ENCODE measurements around the gene LRRC25. TPM values are rescaled to one million over a fixed set of nuclear protein-coding genes. Genes with fewer than 3 reads are reported as not detected.

LRRC25 gene
- total and polyA plus RNA-seq, 10 of the 15 experiments (the other 5 are each of a cell fraction or from before 2014, with no cell fraction given): 0.38 to 2.9 (median 1.2) TPM

- Histone ChIP-seq H3K4me1 (ENCODE audit: control insufficient read depth, insufficient read depth, low read length) (peaks cover 8% of the 10 kb centered on the region), H3K9ac (ENCODE audit: control insufficient read depth, insufficient read depth, low read length) (no peak within 1 kb of the TSS), H3K27ac (ENCODE audit: control insufficient read depth, insufficient read depth) (no peak within 1 kb of the TSS), H3K4me2 (ENCODE audit: control insufficient read depth, insufficient read depth) (peak within 1 kb of the TSS; percentile 25; the same call in 1 of the 2 replicates), H3K9me3 (replicated peaks; ENCODE audit: control insufficient read depth, insufficient read depth, low read length) (no peaks in the 10 kb centered on the region; the same call in 2 of the 3 replicates), H3K36me3 (ENCODE audit: control insufficient read depth in 2 of 2, insufficient read depth in 2 of 2, low read length in 1 of 2) (no peaks in the 10 kb centered on the region), H4K20me1 (ENCODE audit: control insufficient read depth, insufficient read depth) (no peaks in the 10 kb centered on the region), H3K27me3 (replicated peaks in 1 of 2; ENCODE audit: control insufficient read depth in 2 of 2, insufficient read depth in 2 of 2, low read length in 1 of 2) (peaks cover 0 to 3% of the 10 kb centered on the region in 2 experiments; a peak in 3 of 4 replicates), H3K79me2 (ENCODE audit: control insufficient read depth, insufficient read depth, low read length) (no peaks in the 10 kb centered on the region), H2AFZ (ENCODE audit: control insufficient read depth, low read depth, low read length) (peak within 1 kb of the TSS; percentile 5), H3K4me3 (0 out of 2 replicates have a peak within 1 kb of the TSS, but pooled peaks have one; percentile 5)
- ChIA-PET CTCF (interaction anchor here (0.7 to 9.4 kb wide), 11 partner anchors 10 to 162 kb away, joined by 3 to 144 read pairs (median 5); no protein-coding TSS in a partner anchor), RAD21 (ENCODE audit: unreplicated experiment) (interaction anchor here (0.9 to 1.0 kb wide), 2 partner anchors 23 to 29 kb away, joined by 4 read pairs; no protein-coding TSS in a partner anchor), SMC1A (ENCODE audit: uncharacterized antibody, unreplicated experiment) (interaction anchor here (0.7 to 4.7 kb wide), 3 partner anchors 16 to 76 kb away, joined by 3 to 60 read pairs (median 4); no protein-coding TSS in a partner anchor), POLR2A (no interaction called here)
- whole genome bisulfite sequencing (ENCODE audit: insufficient coverage, insufficient replicate concordance, low lambda C conversion rate, missing lambda C conversion rate): 49% methylated on average over 31 of the region's 33 CpGs
- in situ Hi-C loops (cut with MboI): no loop called here
- FAIRE-seq: no peak
- intact Hi-C loops (cut with micrococcal nuclease; ENCODE audit: unreplicated experiment): no loop called here
- peak; percentile 49 to 85 (median 55) for TF ChIP-seq CTCF (IDR thresholded peaks at IDR 0.05 in 2 of 3, conservative IDR thresholded peaks at IDR 0.05 in 1 of 3; ENCODE audit: control insufficient read depth in 2 of 3, extremely low read depth in 1 of 3, insufficient read depth in 1 of 3, low read depth in 3 of 3, low read length in 3 of 3)
- TF ChIP-seq, protein P1, sequence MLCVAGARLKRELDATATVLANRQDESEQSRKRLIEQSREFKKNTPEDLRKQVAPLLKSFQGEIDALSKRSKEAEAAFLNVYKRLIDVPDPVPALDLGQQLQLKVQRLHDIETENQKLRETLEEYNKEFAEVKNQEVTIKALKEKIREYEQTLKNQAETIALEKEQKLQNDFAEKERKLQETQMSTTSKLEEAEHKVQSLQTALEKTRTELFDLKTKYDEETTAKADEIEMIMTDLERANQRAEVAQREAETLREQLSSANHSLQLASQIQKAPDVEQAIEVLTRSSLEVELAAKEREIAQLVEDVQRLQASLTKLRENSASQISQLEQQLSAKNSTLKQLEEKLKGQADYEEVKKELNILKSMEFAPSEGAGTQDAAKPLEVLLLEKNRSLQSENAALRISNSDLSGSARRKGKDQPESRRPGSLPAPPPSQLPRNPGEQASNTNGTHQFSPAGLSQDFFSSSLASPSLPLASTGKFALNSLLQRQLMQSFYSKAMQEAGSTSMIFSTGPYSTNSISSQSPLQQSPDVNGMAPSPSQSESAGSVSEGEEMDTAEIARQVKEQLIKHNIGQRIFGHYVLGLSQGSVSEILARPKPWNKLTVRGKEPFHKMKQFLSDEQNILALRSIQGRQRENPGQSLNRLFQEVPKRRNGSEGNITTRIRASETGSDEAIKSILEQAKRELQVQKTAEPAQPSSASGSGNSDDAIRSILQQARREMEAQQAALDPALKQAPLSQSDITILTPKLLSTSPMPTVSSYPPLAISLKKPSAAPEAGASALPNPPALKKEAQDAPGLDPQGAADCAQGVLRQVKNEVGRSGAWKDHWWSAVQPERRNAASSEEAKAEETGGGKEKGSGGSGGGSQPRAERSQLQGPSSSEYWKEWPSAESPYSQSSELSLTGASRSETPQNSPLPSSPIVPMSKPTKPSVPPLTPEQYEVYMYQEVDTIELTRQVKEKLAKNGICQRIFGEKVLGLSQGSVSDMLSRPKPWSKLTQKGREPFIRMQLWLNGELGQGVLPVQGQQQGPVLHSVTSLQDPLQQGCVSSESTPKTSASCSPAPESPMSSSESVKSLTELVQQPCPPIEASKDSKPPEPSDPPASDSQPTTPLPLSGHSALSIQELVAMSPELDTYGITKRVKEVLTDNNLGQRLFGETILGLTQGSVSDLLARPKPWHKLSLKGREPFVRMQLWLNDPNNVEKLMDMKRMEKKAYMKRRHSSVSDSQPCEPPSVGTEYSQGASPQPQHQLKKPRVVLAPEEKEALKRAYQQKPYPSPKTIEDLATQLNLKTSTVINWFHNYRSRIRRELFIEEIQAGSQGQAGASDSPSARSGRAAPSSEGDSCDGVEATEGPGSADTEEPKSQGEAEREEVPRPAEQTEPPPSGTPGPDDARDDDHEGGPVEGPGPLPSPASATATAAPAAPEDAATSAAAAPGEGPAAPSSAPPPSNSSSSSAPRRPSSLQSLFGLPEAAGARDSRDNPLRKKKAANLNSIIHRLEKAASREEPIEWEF (IDR thresholded peaks at IDR 0.05; ENCODE audit: insufficient replicate concordance, low read depth, low read length): no peak
- TF ChIP-seq LARP7 (IDR thresholded peaks at IDR 0.05): 0 out of 2 replicates have a peak, but pooled peaks have one; percentile 19
- TF ChIP-seq POLR2A (IDR thresholded peaks at IDR 0.05; ENCODE audit: low read depth, low read length): peak; percentile 70
- TF ChIP-seq SMAD5 (IDR thresholded peaks at IDR 0.05; ENCODE audit: low read depth): no peak
- TF ChIP-seq TCF12 (IDR thresholded peaks at IDR 0.05; ENCODE audit: low read depth, low read length): peak; percentile 55; the same call in 1 of the 2 replicates
- peak; percentile 70 for ATAC-seq
- no TSS peak for BruUV-seq (replicated peaks)
- no peak for DNase-seq (ENCODE audit: low read depth, low spot score)
Measured at GRCh38 chr19:18385675-18386542, 11.5 kb downstream of the LRRC25 start, which contains the start of gene GDF15. Gene GDF15, plus strand, starts transcription at chr19:18386158. Its CDS starts 32 bp downstream, at chr19:18386190.
